ENCODE measurements around the gene TES. TPM values are rescaled to one million over a fixed set of nuclear protein-coding genes. Genes with fewer than 3 reads are reported as not detected.

Gene TES
- total RNA-seq, 3 donors from 2014 or later, result 101 to 224 (median 106) TPM

DNA sequence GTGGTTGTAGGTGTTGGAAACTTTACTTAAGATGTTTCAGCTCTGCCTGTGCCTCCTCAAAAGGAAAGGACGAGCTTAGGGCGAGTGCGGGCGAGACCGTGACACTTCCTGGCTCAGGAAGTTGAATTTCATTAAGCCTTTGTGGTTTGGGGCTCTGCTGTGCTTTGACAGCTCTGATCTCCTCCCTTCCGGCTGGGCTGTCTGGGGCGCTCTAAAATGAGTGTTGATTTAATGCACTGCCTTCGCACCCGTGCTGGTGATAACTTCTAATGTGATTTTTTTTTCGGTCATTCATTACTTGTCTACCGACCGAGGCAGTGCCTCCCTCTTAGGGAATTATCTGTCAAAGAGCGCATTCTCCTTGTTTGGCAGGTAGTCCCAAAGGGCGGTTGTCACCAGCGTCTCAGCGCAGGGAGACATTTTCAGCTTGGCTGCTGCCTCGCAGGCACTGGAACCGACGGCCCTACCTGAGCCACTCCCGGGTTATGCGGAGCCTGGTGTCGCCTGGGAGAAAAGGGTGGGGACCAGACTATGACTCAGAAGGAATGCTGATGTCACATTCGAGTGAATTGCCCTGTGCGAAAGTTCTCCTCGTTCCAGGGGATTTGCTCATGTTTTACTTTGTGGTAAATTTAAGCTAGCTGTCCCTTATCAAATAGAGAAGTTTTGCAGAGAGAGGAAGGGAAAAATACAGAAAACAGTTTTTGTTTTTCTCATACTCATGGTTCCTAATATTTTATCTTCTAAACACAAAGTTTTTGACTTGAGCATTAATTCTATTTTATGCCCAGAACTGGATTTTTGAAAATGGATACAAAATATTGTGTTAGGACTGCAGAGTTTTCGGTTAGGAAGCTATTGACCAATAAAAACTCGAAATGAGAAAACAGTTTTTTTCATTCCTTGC is 920 bp downstream of the TES start:
- Histone ChIP-seq H3K4me3 (peak overlapping the region; percentile 95), H3K4me1 (ENCODE audit: low read depth) (peaks cover 11% of the 10 kb centered on the region), H3K9me3 (no peaks in the 10 kb centered on the region), H3K36me3 (ENCODE audit: low read depth) (no peaks in the 10 kb centered on the region)
- intact Hi-C loops (cut with DNase I, micrococcal nuclease), result no loop called here
- ATAC-seq (peak; percentile 90), DNase-seq (peak; percentile 89 to 93 (median 91))
- TF ChIP-seq, protein P1, sequence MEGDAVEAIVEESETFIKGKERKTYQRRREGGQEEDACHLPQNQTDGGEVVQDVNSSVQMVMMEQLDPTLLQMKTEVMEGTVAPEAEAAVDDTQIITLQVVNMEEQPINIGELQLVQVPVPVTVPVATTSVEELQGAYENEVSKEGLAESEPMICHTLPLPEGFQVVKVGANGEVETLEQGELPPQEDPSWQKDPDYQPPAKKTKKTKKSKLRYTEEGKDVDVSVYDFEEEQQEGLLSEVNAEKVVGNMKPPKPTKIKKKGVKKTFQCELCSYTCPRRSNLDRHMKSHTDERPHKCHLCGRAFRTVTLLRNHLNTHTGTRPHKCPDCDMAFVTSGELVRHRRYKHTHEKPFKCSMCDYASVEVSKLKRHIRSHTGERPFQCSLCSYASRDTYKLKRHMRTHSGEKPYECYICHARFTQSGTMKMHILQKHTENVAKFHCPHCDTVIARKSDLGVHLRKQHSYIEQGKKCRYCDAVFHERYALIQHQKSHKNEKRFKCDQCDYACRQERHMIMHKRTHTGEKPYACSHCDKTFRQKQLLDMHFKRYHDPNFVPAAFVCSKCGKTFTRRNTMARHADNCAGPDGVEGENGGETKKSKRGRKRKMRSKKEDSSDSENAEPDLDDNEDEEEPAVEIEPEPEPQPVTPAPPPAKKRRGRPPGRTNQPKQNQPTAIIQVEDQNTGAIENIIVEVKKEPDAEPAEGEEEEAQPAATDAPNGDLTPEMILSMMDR (IDR thresholded peaks at IDR 0.05), result no peak

DNA sequence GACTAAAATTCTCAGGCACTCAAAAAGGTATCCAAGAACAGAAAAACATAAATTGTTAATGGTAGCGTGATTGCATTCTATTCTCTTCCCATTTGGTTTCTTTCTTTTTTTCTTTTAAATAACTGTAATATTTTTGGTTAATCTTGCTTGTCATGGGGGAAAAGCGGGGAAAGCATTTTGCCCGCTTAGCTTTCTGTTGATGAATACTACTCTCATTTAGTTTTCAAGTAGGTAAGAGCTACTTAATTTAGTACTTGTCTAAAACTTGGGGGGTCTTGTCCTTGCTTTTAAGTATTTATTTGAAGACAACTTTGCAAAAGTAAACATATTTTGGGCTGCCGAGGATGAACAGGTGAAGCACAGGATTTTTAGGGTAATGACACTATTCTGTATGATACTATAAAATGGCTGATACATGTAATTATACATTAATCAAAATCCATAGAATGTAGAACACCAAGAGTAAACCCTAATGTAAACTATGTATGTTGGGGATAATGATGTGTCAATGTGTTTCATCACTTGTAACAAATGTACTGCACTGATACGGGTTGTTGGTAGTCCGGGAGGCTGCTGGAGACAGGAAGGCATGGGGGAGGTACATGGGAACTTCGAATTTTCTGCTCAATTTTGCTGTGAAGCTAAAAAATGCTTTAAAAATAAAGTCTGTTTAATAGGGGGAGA is 1.7 kb downstream of the TES start:
- TF ChIP-seq, protein P1 (IDR thresholded peaks at IDR 0.05), result no peak
- Histone ChIP-seq H3K4me1 (ENCODE audit: low read depth) (peaks cover 18% of the 10 kb centered on the region), H3K36me3 (ENCODE audit: low read depth) (no peaks in the 10 kb centered on the region), H3K9me3 (no peaks in the 10 kb centered on the region), H3K4me3 (no peak overlapping the region)
- ATAC-seq (no peak), DNase-seq (no peak)
- intact Hi-C loops (cut with DNase I, micrococcal nuclease), result no loop called here

DNA sequence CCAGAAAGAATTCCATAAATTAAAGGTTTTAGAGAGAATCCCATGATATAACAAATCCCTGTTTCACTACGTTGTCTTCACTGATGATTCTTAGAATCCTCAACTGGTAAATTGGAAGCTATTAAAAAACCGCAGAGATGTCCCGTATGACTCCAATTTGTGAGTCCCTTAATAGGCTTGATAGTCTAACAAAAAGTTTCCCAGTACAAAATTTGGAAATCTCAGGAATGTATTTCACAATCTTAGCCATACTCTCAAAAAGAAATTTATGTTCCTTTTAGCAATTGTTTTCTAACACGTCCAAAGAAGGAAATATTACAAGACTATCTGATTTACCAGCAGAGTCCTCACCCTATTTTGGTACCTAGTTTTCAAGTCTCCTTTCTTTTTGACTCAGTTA is 2.5 kb downstream of the TES start:
- Histone ChIP-seq H3K9me3 (no peaks in the 10 kb centered on the region), H3K4me3 (no peak overlapping the region), H3K36me3 (ENCODE audit: low read depth) (no peaks in the 10 kb centered on the region), H3K4me1 (ENCODE audit: low read depth) (peaks cover 24% of the 10 kb centered on the region)
- TF ChIP-seq, protein P1 (IDR thresholded peaks at IDR 0.05), result no peak
- no peak for ATAC-seq
- intact Hi-C loops (cut with DNase I, micrococcal nuclease), result no loop called here
- no peak for DNase-seq

DNA sequence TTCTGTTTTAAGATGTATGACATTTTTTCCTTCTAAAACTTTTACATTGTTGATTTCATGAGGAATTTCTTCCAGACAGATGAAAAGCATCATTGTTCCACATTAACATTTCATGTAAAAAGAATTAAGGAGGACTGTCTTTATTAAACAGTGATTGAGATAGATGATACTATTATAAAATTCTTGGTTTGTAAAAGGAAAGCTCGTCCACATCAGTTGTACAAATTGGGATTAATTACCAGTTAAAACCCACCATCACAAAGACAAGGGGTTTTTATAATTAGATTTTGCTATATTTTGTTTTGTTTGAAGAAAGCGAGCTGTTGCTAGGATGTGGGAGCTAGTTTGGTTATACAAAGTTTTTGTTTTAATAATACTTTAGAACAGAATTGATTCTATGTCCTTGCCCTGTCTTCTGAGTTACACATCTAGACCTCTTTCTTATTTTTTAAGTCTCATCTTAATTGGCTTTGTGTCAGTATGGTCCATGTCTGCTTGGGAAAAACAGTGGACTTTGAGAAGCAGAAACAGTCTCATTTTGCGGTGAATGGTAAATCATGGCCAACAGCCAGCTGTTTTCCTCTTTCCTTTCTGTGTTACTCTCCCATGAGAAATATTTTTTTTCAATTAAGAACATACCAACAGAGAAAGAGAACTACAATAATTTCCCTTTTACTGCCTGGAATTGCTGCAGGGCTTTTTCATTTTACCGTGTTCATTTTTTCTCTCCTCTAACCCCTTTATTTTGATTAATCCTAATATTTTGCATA is 3.2 kb downstream of the TES start:
- ATAC-seq, result no peak
- H3K4me3 ChIP-seq, result no peak overlapping the region
- no peak for DNase-seq
- no peaks in the 10 kb centered on the region for H3K9me3 ChIP-seq
- peaks cover 25% of the 10 kb centered on the region for H3K4me1 ChIP-seq (ENCODE audit: low read depth)
- H3K36me3 ChIP-seq (ENCODE audit: low read depth), result no peaks in the 10 kb centered on the region
- TF ChIP-seq, protein P1 (IDR thresholded peaks at IDR 0.05), result no peak
- intact Hi-C loops (cut with DNase I, micrococcal nuclease), result no loop called here

DNA sequence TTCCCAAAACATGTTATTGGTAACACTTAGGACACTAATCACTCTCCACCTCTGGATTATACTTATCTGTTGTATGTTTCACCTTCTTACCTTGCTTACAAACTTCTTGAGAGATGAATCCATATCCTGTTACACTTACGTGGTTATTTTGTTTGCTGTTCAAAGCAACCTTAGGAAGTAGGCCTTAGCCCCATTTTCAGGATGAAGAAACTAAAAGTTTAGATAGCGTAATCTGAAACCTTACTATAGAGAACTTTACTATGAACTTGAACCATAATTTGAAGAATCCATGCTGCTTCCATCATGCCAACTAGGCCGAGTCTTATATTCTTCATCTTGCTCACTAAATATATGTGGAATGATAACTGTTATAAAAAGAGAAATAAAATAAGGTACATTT is 4.6 kb downstream of the TES start:
- H3K4me1 ChIP-seq (ENCODE audit: low read depth), result peaks cover 37% of the 10 kb centered on the region

More for the DNA sequence above, 4.6 kb downstream of the TES start:
- Histone ChIP-seq H3K36me3 (ENCODE audit: low read depth) (no peaks in the 10 kb centered on the region), H3K4me3 (no peak overlapping the region), H3K9me3 (no peaks in the 10 kb centered on the region)
- intact Hi-C loops (cut with DNase I, micrococcal nuclease), result no loop called here
- no peak for ATAC-seq
- TF ChIP-seq, protein P1 (IDR thresholded peaks at IDR 0.05), result no peak
- no peak for DNase-seq

All from mucosa of descending colon (tissue), 3 donors.